Stimulated activated CD8-positive, alpha-beta memory T cell treated with anti-CD3 and anti-CD28 coated beads, Interleukin-15, amount 100 ng/mL, for 48 hours (primary cell): ENCODE data around the gene WDR6.

ENCODE experiments used
- DNase-seq, 2 donors: peaks; one replicate each; pipeline ENCODE4 v3.0.0-alpha.2; 2020; ENCODE audit warnings: low read depth in 2 of 2

WDR6 gene

GRCh38 chr3:49028673-49029562, 21.7 kb downstream of the WDR6 start, which contains the start of gene IMPDH2:
Gene IMPDH2 (minus strand): TSS chr3:49029398. CDS start chr3:49029350, 48 bp downstream.
- peak; percentile 89 to 92 for DNase-seq

GRCh38 chr3:49029563-49029884, 22.3 kb downstream of the WDR6 start:
- no peak for DNase-seq

- no peak for DNase-seq
Observed at GRCh38 chr3:49030321-49030720, 23.1 kb downstream of the WDR6 start.

- DNase-seq, result no peak
Observed at GRCh38 chr3:49032646-49033304, 25.6 kb downstream of the WDR6 start.

GRCh38 chr3:49034650-49035049, 27.5 kb downstream of the WDR6 start:
- DNase-seq, result no peak

GRCh38 chr3:49035281-49035680, 28.1 kb downstream of the WDR6 start:
- DNase-seq, result no peak

GRCh38 chr3:49053543-49053942, 46.4 kb downstream of the WDR6 start:
- no peak for DNase-seq

- no peak for DNase-seq
Observed at GRCh38 chr3:49054344-49054862, 47.2 kb downstream of the WDR6 start.

GRCh38 chr3:49057268-49057667, 50.1 kb downstream of the WDR6 start:
- no peak for DNase-seq

- DNase-seq, result no peak
Observed at GRCh38 chr3:49058011-49058410, 50.8 kb downstream of the WDR6 start.
